ENCODE data around the gene TLCD1. TPM values are rescaled to one million over a fixed set of nuclear protein-coding genes. Genes with fewer than 3 reads are reported as not detected.
A peak's percentile ranks its signal among the peaks of the same experiment; 100 is the strongest.

The TLCD1 gene
- total RNA-seq, 5 donors from 2014 or later (not counting 1 experiment from before 2014, with no cell fraction given), result 1.2 to 1.8 (median 1.3) TPM; not detected in 1

DNA sequence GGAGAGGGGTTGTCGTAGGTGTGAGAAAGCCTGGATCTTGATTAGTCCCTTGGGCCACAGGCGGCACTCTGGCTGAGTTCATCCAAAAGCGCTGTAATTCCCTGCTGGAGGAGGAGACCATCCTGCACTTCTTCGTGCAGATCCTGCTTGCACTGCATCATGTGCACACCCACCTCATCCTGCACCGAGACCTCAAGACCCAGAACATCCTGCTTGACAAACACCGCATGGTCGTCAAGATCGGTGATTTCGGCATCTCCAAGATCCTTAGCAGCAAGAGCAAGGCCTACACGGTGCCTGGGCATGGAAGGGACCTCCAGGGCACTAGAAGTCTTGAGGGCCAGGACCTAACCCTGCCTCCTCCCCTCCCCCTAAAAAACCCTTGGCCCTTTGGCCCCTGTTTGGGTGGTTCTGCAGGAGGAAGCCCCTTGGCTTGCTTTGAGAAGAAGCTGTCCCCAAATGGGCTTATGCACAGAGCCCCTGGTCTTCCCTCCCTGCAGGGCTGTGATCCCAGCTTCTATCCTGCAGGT lies 8.7 kb upstream of the TLCD1 start:
- ATAC-seq (replicated peaks in 1 of 4) (peak in 1 of 4 experiments; percentile 27), DNase-seq (no peak)
- Mint-ChIP-seq H3K4me1 (peaks cover 12 to 17% (median 16%) of the 10 kb centered on the region in 3 donors), H3K4me3 (no peak overlapping the region), H3K27ac (no peak overlapping the region), H3K9me3 (no peaks in the 10 kb centered on the region), H3K36me3 (peaks cover 5% of the 10 kb centered on the region), H3K27me3 (no peaks in the 10 kb centered on the region)
- WGBS (ENCODE audit: insufficient coverage), result 90% methylated on average over 10 of the region's 10 CpGs
- Histone ChIP-seq H3K4me3 (ENCODE audit: control insufficient read depth in 1 of 2, extremely low read depth in 1 of 2, low read length in 1 of 2) (no peak overlapping the region), H3K27ac (ENCODE audit: low read length) (no peak overlapping the region), H3K4me1 (ENCODE audit: control insufficient read depth in 1 of 2, extremely low read depth in 1 of 2, insufficient read depth in 2 of 2, low read length in 2 of 2) (peaks cover 8 to 20% of the 10 kb centered on the region in 2 experiments), H3K27me3 (replicated peaks in 1 of 2; ENCODE audit: control insufficient read depth in 2 of 2, extremely low read depth in 1 of 2, insufficient read depth in 2 of 2, low read length in 1 of 2) (no peaks in the 10 kb centered on the region), H3K36me3 (ENCODE audit: control insufficient read depth in 2 of 2, extremely low read depth in 1 of 2, insufficient read depth in 1 of 2, low read length in 1 of 2) (no peaks in the 10 kb centered on the region), H3K9me3 (no peaks in the 10 kb centered on the region)
- ChIA-PET POLR2A (no interaction called here), CTCF (interaction anchor here in 1 of 2 donors (0.6 kb wide), 1 partner anchor 188 kb away, joined by 5 read pairs; no protein-coding TSS in a partner anchor)

DNA sequence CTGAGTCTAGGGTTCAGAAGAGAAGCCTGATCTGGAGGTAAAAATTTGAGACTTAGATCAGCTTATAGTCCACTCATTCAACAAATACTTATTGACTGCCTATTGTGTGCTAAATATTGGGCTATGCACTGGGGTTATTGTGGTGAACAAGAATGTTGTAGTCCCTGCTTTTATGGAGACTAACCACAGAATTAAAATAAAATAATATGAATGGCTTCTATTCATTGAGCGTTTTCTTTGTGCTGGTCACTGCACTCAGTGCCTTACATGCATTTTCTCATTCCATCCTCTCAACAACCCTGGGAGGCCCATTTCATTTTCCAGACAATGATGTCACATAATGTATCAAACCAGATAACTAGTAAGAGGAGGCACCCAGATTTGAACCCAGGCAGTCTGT lies 7.3 kb upstream of the TLCD1 start:
- no CpG with 5 or more reads among the region's 1 CpG for WGBS (ENCODE audit: insufficient coverage)
- ATAC-seq (replicated peaks in 1 of 4), result no peak

DNA sequence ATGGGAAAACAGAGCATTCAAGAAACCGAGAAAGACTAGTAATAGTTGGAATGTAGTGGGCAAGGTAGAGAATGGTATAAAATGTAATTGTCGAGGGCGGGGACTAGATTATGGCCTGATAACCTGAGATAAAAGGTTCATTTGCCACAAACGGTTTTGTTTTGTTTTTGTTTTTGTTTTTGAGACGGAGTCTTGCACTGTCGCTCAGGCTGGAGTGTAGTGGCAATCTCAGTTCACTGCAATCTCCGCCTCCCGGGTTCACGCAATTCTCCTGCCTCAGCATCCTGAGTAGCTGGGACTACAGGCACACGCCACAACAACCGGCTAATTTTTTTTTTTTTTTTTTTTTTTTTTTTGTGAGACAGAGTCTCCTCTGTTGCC lies 3.9 kb upstream of the TLCD1 start:
- no peaks in the 10 kb centered on the region for H3K9me3 Mint-ChIP-seq
- DNase-seq (no peak), ATAC-seq (replicated peaks in 1 of 4) (no peak)
- 82% methylated on average over 10 of the region's 11 CpGs for WGBS (ENCODE audit: insufficient coverage)
- CTCF ChIA-PET, result interaction anchor here (0.5 to 4.2 kb wide), 4 partner anchors 18 to 361 kb away, joined by 3 to 197 read pairs (median 20); partner anchors contain the start of gene TRAF4 (in 1 of the 2)
- H3K4me1 Mint-ChIP-seq, result peaks cover 26 to 39% (median 31%) of the 10 kb centered on the region in 3 donors
- Histone ChIP-seq H3K4me1 (ENCODE audit: control insufficient read depth in 1 of 2, extremely low read depth in 1 of 2, insufficient read depth in 2 of 2, low read length in 2 of 2) (peaks cover 13 to 41% of the 10 kb centered on the region in 2 experiments), H3K36me3 (ENCODE audit: control insufficient read depth in 2 of 2, extremely low read depth in 1 of 2, insufficient read depth in 1 of 2, low read length in 1 of 2) (peaks cover 0 to under 1% of the 10 kb centered on the region in 2 donors), H3K4me3 (ENCODE audit: control insufficient read depth in 1 of 2, extremely low read depth in 1 of 2, low read length in 1 of 2) (no peak overlapping the region), H3K27ac (ENCODE audit: low read length) (no peak overlapping the region), H3K27me3 (replicated peaks in 1 of 2; ENCODE audit: control insufficient read depth in 2 of 2, extremely low read depth in 1 of 2, insufficient read depth in 2 of 2, low read length in 1 of 2) (no peaks in the 10 kb centered on the region), H3K9me3 (no peaks in the 10 kb centered on the region)
- H3K27me3 Mint-ChIP-seq, result no peaks in the 10 kb centered on the region
- H3K36me3 Mint-ChIP-seq, result peaks cover 4% of the 10 kb centered on the region
- H3K4me3 Mint-ChIP-seq, result no peak overlapping the region
- POLR2A ChIA-PET, result interaction anchor here in 1 of 2 donors (0.6 to 0.8 kb wide), 2 partner anchors 20 to 108 kb away, joined by 5 to 10 read pairs; no protein-coding TSS in a partner anchor
- H3K27ac Mint-ChIP-seq, result no peak overlapping the region

More for the DNA sequence above, 7.3 kb upstream of the TLCD1 start:
- Mint-ChIP-seq H3K36me3 (peaks cover 5% of the 10 kb centered on the region), H3K4me1 (peaks cover 11 to 16% (median 15%) of the 10 kb centered on the region in 3 donors), H3K9me3 (no peaks in the 10 kb centered on the region), H3K4me3 (no peak overlapping the region), H3K27ac (no peak overlapping the region), H3K27me3 (no peaks in the 10 kb centered on the region)
- POLR2A ChIA-PET, result no interaction called here
- Histone ChIP-seq H3K27me3 (replicated peaks in 1 of 2; ENCODE audit: control insufficient read depth in 2 of 2, extremely low read depth in 1 of 2, insufficient read depth in 2 of 2, low read length in 1 of 2) (no peaks in the 10 kb centered on the region), H3K9me3 (no peaks in the 10 kb centered on the region), H3K4me1 (ENCODE audit: control insufficient read depth in 1 of 2, extremely low read depth in 1 of 2, insufficient read depth in 2 of 2, low read length in 2 of 2) (peaks cover 6 to 17% of the 10 kb centered on the region in 2 experiments), H3K4me3 (ENCODE audit: control insufficient read depth in 1 of 2, extremely low read depth in 1 of 2, low read length in 1 of 2) (no peak overlapping the region), H3K27ac (ENCODE audit: low read length) (no peak overlapping the region), H3K36me3 (ENCODE audit: control insufficient read depth in 2 of 2, extremely low read depth in 1 of 2, insufficient read depth in 1 of 2, low read length in 1 of 2) (no peaks in the 10 kb centered on the region)
- DNase-seq, result no peak
- CTCF ChIA-PET, result no interaction called here

DNA sequence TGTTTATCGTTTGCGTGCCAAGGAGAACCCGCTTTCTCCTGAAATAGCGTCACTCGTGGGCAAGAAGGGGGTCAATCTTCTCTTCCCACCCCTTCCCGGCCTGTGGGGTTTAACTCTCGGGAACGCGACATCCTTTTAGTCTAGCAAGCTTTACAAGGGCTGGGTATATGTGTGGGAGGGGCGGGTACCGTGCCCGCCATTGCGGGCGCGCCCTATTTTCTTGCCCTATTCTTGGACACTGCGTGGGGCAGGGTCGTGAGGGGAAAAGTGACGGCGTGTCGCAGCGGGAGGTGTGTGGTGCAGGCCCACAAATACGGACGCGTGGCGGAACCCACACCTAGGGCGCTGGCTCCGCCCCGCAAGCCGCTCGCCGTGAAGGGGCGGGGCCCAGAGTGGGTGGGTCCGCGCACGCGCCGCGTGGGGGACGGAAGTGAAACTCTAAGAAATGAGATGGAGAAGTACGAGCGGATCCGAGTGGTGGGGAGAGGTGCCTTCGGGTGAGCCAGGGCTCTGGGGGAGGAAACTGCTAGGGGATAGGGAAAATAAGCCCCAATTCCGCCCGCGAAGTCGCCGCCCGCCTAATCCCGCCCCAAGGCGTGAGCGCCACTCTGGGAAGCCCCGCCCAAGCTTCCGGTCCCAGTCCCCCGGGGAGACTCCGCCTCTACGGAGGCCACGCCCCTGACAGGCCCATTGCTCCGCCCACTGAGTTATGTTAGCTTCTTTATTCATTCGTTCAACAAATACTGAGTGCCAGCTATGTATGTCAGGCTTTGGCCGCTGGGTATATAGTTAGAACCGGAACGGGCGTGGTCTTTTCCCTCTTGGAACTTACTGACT lies 2.5 kb upstream of the TLCD1 start, which contains the start of gene NEK8:
NEK8 (plus strand) TSS at position 425 of the 837 bp plus-strand sequence; CDS start at position 451, 26 bp downstream.
- H3K27me3 Mint-ChIP-seq, result no peaks in the 10 kb centered on the region
- ATAC-seq (replicated peaks in 1 of 4), result peak; percentile 71 to 75 (median 72)
- H3K4me1 Mint-ChIP-seq, result peaks cover 33 to 52% (median 40%) of the 10 kb centered on the region in 3 donors

DNA sequence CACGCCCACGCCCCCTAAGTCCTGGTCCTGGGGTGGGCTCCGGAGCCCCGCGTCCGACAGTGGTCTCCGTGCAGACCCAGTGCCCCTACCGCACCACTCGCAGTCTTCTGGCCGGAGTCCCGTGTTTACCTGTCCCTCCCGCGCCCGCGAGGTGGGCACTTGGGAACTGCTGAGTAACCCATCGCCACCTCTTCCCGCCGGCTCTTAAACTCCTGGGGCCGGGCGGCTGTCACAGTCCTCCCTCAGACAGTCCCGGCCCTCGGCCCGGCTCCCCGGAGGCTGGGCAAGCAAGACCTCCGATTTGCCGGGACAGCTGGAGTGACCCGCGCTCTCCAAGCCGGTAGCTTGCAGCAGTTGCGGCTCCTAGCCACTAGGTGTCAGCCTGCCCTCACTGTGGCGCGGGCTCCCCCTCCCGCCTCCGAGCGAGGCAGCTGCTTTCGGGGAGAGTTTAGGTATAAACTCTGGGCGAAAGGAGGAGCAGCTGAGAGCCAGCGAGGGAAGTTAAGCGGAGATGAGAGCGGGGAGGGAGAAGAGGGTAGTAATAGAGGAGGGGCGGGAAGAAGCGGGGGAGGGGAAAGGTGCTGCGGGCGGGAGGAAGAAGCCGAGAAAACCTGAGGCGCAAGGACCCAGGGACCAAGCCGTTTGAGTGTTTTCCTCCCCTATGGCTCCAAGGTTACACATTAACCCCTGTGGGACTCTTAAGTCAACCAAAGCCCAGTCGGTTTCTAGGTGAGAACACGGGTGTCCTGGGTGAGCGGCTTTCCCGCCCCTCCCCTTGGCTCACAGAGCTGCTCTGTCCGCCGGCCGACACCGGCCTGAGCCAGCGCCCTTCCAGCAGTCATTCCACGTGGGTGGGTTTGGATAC lies 826 bp upstream of the TLCD1 start:
- Histone ChIP-seq H3K9me3 (no peaks in the 10 kb centered on the region), H3K36me3 (ENCODE audit: control insufficient read depth in 2 of 2, extremely low read depth in 1 of 2, insufficient read depth in 1 of 2, low read length in 1 of 2) (peaks cover 9 to 29% of the 10 kb centered on the region in 2 donors), H3K27ac (ENCODE audit: low read length) (peak overlapping the region; percentile 100), H3K4me3 (ENCODE audit: control insufficient read depth in 1 of 2, extremely low read depth in 1 of 2, low read length in 1 of 2) (peak overlapping the region; percentile 86 to 87), H3K4me1 (ENCODE audit: control insufficient read depth in 1 of 2, extremely low read depth in 1 of 2, insufficient read depth in 2 of 2, low read length in 2 of 2) (peaks cover 13 to 54% of the 10 kb centered on the region in 2 experiments), H3K27me3 (replicated peaks in 1 of 2; ENCODE audit: control insufficient read depth in 2 of 2, extremely low read depth in 1 of 2, insufficient read depth in 2 of 2, low read length in 1 of 2) (no peaks in the 10 kb centered on the region)
- ChIA-PET CTCF (interaction anchor here (0.6 to 4.2 kb wide), 37 partner anchors 8 to 1204 kb away, joined by 3 to 197 read pairs (median 5); partner anchors contain the start of genes FAM222B (in 1 of the 2), PHF12 (in 1 of the 2), RPL23A (in 1 of the 2) and SDF2 (in 1 of the 2)), POLR2A (interaction anchor here (0.6 to 1.6 kb wide), 8 partner anchors 16 to 567 kb away, joined by 3 to 9 read pairs (median 6); partner anchors contain the start of genes FAM222B (in 1 of the 2) and NUFIP2 (in 1 of the 2))
- Mint-ChIP-seq H3K4me3 (peak overlapping the region; percentile 93 to 100 (median 95)), H3K27ac (peak overlapping the region; percentile 96 to 99), H3K9me3 (no peaks in the 10 kb centered on the region), H3K27me3 (no peaks in the 10 kb centered on the region), H3K4me1 (peaks cover 47 to 61% (median 55%) of the 10 kb centered on the region in 3 donors), H3K36me3 (peaks cover 15% of the 10 kb centered on the region)
- peak; percentile 37 to 61 (median 53) for ATAC-seq (replicated peaks in 1 of 4)
- under 1% methylated on average over 52 of the region's 57 CpGs for WGBS (ENCODE audit: insufficient coverage)
- DNase-seq, result peak; percentile 74 to 94 (median 86)

More for the DNA sequence above, 2.5 kb upstream of the TLCD1 start, which contains the start of gene NEK8:
- POLR2A ChIA-PET, result interaction anchor here (1.0 to 1.5 kb wide), 5 partner anchors 9 to 22 kb away, joined by 3 to 4 read pairs (median 3); no protein-coding TSS in a partner anchor
- H3K36me3 ChIP-seq (ENCODE audit: control insufficient read depth in 2 of 2, extremely low read depth in 1 of 2, insufficient read depth in 1 of 2, low read length in 1 of 2), result peaks cover 9 to 14% of the 10 kb centered on the region in 2 donors
- Mint-ChIP-seq H3K4me3 (peak within 1 kb of the TSS; percentile 93 to 100 (median 95)), H3K27ac (peak within 1 kb of the TSS; percentile 96 to 99), H3K36me3 (peaks cover 8% of the 10 kb centered on the region), H3K9me3 (no peaks in the 10 kb centered on the region)
- H3K27me3 ChIP-seq (replicated peaks in 1 of 2; ENCODE audit: control insufficient read depth in 2 of 2, extremely low read depth in 1 of 2, insufficient read depth in 2 of 2, low read length in 1 of 2), result no peaks in the 10 kb centered on the region
- H3K4me1 ChIP-seq (ENCODE audit: control insufficient read depth in 1 of 2, extremely low read depth in 1 of 2, insufficient read depth in 2 of 2, low read length in 2 of 2), result peaks cover 13 to 43% of the 10 kb centered on the region in 2 experiments
- DNase-seq, result peak; percentile 89 to 99 (median 95)
- H3K9me3 ChIP-seq, result no peaks in the 10 kb centered on the region
- WGBS (ENCODE audit: insufficient coverage), result under 1% methylated on average over 49 of the region's 64 CpGs
- H3K27ac ChIP-seq (ENCODE audit: low read length), result peak within 1 kb of the TSS; percentile 100
- CTCF ChIA-PET, result interaction anchor here (0.5 to 4.2 kb wide), 20 partner anchors 9 to 1453 kb away, joined by 3 to 197 read pairs (median 4); partner anchors contain the start of genes FAM222B (in 1 of the 2), PHF12 (in 1 of the 2), RPL23A (in 1 of the 2) and TRAF4 (in 1 of the 2)
- peak within 1 kb of the TSS; percentile 86 to 87 for H3K4me3 ChIP-seq (ENCODE audit: control insufficient read depth in 1 of 2, extremely low read depth in 1 of 2, low read length in 1 of 2)

Measured in T-cell (primary cell).